ENCODE results near the gene MARK2.
"Not testable (repeated sequence)": the region's sequence is repeated elsewhere in the genome, so short reads cannot be mapped to it uniquely, and the experiment has no call there.

MARK2 gene

GRCh38 chr11:63838678-63839507 is at the start of gene MARK2:
MARK2 (plus strand) TSS chr11:63839110; CDS start chr11:63839507, 397 bp downstream.
- peak; percentile 90 to 98 for DNase-seq

- DNase-seq: no peak
Observed at GRCh38 chr11:63791495-63792167, 47.3 kb upstream of the MARK2 start.

- DNase-seq: no peak
Observed at GRCh38 chr11:63793161-63793560, 45.7 kb upstream of the MARK2 start.

GRCh38 chr11:63795066-63795465 is 43.8 kb upstream of the MARK2 start:
- DNase-seq: no peak

DNA sequence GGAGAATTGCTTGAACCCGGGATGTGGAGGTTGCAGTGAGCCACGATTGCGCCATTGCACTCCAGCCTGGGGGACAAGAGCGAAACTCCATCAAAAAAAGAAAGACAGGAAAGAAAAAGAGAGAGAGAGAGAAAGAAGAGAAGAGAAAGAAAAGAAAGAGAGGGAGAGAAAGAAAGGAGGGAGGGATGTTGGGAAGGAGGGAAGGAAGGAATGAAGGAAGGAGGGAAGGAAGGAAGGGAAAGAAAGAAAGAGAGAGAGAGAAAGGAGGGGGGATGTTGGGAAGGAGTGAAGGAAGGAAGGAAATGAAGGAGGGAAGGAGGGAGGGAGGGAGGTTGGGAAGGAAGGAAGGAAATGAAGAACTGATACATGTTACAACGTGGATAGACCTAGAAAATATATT is 38.0 kb upstream of the MARK2 start:
- DNase-seq: no peak

- DNase-seq: peak in 1 of 2 experiments; percentile 9
Observed at GRCh38 chr11:63802637-63803414, 36.1 kb upstream of the MARK2 start.

DNA sequence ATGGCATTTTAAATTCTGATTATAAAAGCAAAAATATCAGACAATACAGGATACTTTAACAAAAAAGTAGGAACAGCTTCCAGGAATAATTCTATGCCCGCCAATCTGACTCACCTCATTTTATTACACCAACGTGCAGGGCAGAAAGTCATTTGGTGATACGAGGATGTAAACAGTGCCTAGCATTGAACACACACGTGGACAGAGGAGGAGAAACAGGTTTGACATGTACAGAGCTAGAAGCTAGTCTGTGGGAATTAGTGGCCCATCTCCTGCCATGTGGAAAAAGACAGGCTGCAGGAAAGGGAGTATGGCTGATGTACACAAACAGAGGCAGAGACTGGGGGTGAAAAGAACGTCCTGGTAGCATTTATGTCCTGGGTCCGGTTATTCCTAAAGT is 34.7 kb upstream of the MARK2 start:
- DNase-seq: no peak

DNA sequence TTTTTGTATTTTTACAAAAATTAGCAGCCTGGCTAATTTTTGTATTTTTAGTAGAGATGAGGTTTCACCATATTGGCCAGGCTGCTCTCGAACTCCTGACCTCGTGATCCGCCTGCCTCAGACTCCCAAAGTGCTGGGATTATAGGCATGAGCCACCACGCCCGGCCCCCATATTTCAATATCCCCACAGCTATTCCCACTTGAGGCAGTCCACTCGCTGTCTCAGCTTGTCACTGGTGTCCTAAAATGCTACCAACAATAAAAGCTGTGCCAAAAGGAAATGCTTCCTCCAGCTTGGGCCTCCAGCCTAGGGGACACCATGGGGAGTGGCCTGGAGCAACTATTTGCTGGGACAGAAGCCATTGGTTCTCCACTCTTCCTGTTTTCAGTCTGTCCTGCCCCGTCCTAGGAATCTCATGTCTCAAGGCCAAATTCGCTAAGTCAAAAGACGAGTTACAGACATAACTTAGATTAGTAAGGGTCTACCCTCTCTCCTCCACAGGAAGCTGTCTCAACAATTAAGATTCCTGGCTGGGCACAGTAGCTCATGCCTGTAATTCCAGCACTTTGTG is 33.0 kb upstream of the MARK2 start:
- no peak for DNase-seq

DNA sequence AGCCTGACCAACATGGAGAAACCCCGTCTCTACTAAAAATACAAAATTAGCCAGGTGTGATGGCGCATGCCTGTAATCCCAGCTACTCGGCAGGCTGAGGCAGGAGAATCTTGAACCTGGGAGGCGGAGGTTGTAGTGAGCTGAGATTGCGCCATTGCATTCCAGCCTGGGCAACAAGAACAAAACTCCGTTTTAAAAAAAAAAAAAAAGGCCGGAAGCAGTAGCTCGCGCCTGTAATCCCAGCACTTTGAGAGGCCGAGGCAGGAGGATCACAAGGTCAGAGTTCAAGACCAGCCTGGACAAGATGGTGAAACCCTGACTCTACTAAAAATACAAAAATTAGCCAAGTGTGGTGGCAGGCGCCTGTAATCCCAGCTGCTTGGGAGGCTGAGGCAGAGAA is 28.5 kb upstream of the MARK2 start:
- DNase-seq: not testable (repeated sequence)

GRCh38 chr11:63811522-63811921 is 27.4 kb upstream of the MARK2 start:
- no peak for DNase-seq

GRCh38 chr11:63813035-63813562 is 25.8 kb upstream of the MARK2 start, which contains the start of gene SPINDOC:
SPINDOC (plus strand) TSS chr11:63813456; CDS start chr11:63813687, 231 bp downstream.
- peak; percentile 45 to 72 for DNase-seq

DNA sequence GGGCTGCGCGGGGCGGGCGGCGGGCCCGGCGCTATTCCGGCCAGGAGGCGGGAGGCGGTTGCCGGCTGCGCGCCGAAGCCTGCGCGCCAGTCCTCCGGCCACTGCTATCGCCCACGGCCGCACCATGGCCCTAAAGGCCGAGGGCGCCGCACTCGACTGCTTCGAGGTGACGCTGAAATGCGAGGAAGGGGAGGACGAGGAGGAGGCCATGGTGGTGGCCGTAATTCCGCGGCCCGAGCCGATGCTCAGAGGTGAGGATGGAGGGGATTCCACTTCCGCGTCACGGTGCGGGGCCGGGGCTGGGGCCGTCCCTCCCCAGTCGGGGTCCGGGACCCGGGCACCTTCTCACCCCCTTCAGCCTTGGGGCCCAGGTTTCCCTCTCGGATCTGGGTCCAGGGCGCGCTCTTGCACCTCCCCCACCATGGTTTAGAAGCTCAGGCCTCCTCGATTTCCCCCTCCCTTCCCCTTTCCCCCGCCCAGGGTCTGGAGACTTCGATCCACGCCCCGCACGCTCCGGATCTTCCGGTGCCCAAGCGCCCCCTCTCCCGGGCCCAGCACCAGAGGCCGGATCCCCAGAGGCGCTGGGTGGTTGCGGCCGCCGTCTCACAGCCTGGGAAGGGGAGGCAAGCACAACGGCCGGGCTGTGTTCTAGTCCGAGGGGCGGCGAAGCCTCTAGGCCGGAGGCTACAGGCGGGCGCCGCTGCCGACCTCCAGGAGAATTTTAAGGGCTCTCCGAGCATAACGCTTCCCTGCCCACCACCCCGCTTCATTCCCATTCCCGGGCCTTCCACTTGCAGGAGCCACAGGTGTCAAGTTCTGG is 25.1 kb upstream of the MARK2 start:
- DNase-seq: peak in 1 of 2 experiments; percentile 14

GRCh38 chr11:63814383-63814736 is 24.6 kb upstream of the MARK2 start:
- DNase-seq: no peak

DNA sequence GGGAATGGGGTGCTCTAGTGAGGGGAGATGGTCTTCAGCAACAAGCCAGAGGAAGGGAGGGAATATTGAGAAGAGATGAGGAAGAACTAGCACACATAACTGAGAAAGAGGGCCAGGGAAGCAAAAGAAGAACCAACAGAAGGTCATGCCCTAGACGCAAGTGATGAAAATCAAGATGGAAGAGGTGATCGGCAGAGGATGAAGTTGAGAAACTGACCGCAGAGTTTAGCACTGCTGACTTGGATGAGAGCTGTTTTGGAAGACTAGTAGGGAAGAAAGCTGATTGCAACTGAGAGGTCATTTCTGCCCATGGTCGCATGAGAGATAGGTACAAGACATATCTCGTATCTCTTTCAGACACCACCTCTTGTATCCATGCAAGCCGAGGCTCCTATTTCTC is 22.7 kb upstream of the MARK2 start:
- no peak for DNase-seq

- no peak for DNase-seq
Observed at GRCh38 chr11:63816732-63817131, 22.2 kb upstream of the MARK2 start.

DNA sequence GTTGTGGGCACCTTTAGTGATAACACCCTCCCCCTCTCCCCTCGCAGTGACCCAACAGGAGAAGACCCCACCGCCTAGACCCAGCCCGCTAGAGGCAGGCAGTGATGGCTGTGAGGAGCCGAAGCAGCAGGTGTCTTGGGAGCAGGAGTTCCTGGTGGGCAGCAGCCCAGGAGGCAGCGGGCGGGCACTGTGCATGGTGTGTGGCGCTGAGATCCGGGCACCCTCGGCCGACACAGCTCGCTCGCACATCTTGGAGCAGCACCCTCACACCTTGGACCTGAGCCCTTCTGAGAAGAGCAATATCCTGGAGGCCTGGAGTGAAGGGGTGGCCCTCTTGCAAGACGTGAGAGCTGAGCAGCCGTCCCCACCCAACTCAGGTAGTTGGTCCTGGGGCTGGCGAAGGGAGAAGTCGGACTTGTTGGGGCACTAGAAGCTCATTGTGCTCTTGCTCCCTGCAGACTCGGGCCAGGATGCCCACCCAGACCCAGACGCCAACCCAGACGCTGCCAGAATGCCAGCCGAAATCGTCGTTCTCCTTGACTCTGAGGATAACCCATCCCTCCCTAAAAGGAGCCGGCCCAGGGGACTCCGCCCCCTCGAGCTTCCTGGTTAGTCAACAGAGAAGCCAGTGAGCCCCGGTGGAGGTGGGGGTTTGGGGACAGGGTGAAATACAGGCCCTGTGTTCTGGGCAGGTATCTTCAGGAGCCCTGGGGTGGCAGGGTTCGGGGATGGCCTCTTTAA is 21.0 kb upstream of the MARK2 start:
- DNase-seq: no peak

GRCh38 chr11:63818609-63819008 is 20.3 kb upstream of the MARK2 start:
- no peak for DNase-seq

DNA sequence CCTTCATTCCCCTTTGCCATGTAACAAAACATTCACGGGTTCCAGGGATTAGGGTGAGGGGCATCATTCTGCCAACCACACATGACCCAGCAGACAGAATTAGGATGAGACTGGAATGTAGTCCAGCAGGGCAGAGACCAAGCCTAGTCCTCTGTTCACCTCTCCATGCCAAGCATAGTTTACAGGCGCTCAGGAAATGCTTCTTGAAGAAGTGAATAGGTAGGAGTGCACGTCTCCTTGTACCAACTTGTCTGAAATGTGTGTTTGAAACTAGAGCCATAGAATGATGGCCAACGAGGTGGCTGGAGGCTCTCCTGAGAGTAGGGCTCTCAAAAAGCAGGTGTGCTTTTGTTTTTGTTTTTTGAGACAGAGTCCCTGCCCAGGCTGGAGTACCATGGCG is 17.5 kb upstream of the MARK2 start:
- no peak for DNase-seq

DNA sequence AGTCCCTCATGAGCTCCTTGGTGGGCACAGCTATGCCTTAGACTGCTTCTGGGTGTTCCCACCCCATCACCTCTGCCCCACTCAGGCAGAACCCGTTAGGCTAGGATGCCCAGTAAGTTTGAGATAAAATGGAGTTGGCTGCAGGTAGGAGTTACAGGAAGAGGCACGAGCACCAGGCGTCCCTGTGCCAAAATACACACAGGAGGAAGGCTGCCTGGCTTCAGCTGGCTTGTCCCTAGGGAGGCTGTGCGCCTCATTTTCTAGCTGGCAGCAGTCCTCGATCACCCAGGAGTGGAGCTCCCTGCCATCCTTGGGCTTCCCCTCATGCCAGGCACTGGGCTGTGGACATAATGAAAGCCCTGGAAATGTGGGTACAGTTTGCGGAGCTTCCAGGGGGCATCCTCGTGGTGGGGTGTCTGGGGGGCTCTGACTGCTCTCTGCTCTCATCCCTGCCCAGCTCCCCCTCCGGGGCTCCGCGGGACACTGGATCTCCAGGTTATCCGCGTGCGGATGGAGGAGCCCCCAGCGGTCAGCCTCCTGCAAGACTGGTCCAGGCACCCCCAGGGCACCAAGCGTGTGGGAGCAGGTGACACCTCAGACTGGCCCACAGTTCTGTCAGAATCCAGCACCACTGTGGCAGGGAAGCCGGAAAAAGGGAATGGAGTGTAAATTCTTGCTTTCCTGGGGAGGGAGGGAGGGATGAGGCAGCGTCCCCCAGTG is 12.3 kb upstream of the MARK2 start:
- DNase-seq: no peak

- DNase-seq: no peak
Observed at GRCh38 chr11:63829823-63830489, 9.0 kb upstream of the MARK2 start.
